GM19372 (cell line): ENCODE measurements around the gene PPTC7.
"Not testable (repeated sequence)": the region's sequence is repeated elsewhere in the genome, so short reads cannot be mapped to it uniquely, and the experiment has no call there.

Source experiments
- ATAC-seq: cut with Tn5 transposase; IDR thresholded peaks from one replicate; pipeline ENCODE4 v1.9.1; 2021; ENCODE audit warnings: mild to moderate bottlenecking, low read depth, moderate library complexity; ENCODE audit not compliant: unreplicated experiment

PPTC7 gene

DNA sequence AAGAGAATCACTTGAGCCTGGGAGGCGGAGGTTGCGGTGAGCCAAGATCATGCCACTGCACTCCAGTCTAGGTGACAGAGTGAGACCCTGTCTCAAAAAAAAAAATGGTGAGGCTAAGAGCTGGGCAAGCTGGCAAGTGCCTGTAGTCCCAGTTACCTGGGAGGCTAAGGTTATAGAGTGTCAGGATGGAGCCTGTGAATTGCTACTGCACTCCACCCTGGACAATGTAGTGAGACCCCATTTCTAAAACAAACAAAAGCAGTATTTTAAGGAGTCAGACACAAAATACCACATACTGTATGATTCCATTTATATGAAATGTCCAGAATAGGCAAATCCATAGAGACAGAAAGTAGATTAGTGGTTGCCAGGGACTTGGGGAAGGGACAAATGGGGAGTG, 4.0 kb upstream of the PPTC7 start:
- ATAC-seq, result not testable (repeated sequence)

DNA sequence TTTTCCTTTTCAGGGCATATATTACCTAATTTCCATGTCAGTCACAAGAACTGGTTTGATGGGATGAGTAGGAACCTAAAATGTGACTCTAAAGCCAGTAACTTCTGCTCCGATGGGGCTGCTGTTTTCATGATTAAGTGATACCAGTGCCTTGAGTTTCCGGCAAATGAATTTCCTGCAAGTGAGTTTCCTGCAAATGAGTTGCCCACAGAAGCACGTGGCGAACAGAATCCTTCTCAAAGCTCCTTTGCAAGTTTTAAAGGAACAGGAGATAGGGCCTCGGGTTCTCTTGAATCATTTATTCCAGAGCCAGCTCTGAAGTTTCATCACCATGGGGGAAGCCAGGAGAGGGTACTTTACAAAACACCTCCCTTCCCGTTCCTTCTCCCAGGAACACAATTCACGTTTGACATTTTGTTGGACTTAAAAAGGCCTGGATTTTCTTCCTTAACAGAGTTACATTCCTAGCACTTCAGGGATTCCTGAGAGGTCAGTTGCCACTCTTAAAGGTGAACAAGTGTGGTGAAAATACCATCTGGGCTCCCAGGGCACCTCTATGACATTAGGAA, 2.2 kb upstream of the PPTC7 start:
- ATAC-seq, result no peak

DNA sequence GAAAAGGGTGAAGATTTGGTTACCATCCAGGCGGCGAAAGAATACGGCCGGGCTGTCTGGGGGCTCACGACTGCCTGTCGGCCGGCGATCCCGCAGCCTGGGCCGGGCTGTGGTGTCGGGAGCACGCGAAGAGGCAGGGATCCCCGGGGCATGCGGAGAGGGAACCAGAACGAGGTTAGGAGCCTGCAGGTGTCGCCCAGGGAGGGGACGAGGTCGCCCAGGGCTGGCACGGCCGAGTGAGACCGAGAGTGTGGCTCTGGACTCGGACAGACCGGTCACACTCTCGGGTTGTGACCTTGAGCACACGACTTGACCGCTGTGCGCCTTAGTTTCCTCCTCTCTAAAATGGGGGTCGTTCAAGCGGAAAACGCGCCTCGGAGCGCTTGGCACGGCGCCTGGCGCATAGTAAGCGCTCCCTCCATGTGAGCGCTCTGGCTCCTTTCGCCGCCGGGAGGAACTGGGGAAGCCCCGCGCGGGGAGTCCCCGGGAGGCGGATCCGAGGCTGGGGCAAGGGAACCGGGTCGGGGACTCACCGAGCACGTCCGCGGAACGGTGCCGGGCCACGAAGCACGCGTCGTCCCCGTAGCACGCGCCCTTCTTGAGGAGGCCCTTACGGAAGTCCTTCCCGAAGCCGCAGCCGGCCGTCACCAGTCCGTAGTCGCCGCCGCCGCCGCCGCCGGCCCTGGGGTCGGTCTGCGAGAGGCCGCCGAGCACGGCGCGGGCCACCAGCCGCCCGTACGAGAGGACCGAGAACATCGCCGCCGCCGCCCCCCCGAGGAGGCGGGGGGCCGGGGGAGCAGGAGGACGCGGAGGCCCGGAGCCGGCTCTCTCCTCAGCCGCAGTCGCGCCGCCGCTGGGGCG, 612 bp downstream of the PPTC7 start:
- peak; percentile 32 for ATAC-seq

DNA sequence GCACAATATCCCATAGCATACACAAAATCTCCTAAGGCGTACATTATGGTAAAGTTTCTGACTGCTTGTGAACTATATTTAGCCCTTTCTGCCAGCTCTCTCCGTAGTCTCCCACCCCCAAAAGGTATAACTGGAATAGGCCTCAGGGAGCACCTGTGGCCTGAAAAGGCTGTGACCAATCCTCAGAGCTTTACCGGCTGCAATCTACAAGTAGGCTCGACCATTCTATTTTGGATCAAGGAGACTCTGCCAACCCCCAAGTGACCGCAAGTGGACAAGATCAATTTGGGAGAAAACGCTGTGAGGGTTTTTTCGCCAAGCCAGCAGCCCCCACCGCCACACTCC, 1.2 kb downstream of the PPTC7 start:
- ATAC-seq, result no peak

DNA sequence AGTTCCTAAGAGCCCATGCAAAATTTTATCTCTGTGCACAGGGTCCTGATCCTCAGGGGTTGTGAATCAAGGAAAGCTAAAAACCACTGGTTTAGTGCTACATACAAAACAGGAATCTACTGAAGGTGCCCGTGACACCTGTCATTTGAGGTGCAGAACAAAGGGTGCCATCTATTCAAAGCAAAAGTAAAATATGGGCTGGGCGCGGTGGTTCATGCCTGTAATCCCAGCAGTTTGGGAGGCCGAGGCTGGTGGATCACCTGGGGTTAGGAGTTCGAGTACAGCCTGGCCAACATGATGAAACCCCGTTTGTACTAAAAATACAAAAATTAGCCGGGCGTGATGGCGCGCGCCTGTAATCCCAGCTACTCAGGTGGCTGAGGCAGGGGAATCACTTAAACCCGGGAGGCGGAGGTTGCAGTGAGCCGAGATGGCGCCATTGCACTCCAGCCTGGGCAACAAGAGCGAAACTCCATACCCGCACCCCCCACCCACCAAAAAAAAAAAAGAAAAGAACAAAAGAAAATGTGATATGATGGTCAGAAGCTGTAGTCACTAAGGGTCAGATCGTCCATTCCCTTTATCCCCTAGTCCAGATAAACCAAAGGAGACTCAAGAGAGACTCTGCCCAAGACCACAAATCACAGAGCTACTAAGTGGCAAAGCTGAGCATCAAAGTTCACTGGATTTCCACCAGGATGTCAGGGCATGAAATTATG, 3.4 kb downstream of the PPTC7 start:
- ATAC-seq, result no peak

DNA sequence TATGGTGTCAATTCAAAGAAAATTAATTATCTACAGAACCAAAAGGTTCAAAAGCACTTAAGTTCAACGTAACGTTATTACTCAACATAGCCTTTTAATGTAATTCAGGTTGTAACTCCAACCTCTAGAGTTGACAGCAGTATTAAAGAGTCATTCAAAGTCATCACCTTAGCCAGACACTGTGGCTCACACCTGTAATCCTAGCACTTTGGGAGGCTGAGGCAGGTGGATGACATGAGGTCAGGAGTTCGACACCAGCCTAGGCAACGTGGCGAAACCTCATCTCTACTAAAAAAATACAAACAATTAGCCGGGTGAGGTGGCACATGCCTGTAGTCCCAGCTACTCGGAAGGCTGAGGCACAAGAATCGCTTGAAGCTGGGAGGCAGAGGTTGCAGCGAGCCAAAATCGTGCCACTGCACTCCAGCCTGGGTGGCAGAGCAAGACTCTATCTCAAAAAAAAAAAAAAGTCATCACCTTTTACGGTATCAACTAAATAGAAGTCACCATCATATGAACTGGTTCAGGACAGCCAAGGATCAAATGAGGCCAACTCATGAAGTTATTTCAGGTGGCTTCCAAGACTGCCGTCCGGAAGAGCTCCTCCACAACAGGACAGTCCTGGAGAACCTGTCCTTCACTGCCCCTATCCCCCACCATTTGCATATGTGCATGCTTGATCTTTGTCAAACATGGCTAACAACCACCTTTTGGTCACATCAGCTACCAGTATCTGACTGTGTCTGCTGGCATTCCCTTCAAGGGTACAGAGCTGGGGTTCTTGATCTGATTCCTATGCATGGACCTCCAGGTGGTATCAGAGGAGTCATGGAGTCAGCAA, 4.2 kb downstream of the PPTC7 start:
- ATAC-seq, result no peak

DNA sequence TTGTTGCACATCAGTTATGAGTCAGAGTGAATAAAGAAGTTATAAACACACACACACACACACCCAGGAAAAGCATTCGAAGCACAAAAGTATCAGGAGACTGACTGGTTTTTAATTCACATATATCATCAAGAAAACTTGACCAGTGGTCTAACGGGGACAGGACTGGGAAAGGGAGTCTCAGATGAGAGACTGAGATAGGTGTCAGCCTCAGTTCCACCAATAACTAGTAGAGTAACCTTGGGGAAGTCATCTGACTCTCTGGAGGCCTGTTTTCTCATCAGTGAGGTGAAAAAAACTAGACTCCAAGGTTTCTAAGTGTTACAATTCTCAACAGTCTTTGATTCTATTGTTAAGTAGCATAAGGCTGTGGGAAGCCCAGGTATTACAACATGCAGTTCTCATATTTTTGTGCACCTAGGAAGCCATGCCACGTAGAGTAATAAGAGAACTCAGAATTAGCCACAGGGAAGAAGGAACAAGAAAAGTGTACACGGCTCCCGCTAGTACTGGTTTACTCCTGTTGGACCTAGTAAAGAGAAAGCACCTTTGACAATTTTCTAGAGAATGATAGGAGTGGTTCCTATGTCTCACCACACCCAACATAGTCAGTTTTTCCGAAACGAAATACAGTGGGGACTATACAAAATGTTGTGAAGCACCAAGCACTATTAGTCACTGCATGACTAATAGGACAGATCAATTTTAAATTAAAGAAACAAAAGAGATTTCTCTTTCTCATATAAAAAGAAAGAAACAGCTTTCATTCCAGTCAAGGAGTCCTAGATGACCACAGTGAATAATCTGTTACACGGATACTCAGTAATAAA, 5.0 kb downstream of the PPTC7 start:
- no peak for ATAC-seq

DNA sequence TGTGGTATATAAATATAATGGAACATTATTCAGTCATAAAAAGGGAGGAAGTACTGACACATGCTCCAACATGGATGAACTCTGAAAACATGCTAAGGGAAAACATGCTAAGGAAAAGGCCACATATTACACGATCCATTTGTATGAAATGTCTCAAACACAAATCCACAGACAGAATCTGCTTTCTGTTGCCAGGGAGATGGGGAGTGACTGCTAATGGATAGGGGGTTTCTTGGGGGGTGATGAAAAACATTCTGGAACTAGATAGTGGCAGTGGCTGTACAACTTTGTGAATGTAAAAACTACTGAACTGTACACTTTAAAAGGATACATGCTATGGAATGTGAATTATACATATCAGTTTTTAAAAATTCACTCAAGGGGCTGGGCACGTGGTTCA, 6.6 kb downstream of the PPTC7 start:
- no peak for ATAC-seq

DNA sequence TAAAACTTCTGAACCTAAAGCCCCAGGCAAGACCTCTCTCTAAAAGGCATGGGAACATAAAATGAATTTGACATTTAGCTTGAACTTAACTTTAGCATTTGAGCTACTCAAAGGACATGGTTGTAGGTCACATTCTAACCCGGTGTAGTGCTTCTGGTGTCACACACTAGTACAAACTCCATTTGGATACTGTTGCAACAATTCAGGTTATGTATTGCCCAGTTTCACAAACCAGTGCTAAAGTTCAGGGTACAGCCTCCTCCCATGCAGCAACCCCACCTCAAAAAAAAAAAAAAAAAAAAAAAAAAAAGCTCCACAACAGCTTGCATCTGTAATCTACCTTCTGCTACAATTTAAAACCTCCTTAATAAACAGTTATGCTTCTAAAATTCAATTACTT, 7.8 kb downstream of the PPTC7 start:
- ATAC-seq, result no peak

DNA sequence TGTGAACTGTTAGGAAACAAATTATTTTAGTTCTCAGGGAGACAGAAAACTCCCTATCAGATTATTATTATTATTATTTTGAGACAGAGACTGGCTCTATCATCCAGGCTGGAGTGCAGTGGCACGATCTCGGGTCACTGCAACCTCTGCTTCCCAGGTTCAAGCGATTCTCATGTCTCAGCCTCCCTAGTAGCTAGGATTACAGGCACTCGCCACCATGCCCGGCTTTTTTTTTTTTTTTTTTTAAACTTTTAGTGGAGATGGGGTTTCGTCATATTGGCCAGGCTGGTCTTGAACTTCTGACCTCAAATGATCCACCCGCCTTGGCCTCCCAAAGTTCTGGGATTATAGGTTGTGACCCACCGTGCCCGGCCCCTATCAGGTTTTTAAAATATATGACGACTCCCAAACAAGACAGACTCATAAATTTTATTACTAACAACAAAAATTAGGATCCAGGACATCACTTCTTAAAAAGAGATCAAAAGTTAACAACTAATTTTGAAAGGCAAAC, 8.3 kb downstream of the PPTC7 start:
- ATAC-seq, result not testable (repeated sequence)

DNA sequence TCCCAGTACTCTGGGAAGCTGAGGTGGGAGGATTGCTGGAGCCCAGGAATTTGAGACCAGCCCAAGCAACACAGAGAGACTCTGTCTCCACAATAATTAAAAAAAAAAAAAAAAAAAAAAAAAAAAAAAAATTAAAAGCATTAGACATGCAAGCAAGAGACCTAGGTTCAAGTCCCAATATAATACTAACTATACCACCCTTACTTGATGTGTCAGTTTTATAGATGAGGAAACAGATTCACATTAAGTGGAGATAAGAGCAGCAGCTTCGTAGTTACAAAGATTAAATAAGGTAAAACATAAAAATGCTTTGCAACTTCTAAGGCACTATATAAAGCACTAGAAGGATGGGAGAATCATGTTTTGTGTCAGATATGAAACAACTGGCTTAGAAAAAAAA, 9.1 kb downstream of the PPTC7 start:
- no peak for ATAC-seq

DNA sequence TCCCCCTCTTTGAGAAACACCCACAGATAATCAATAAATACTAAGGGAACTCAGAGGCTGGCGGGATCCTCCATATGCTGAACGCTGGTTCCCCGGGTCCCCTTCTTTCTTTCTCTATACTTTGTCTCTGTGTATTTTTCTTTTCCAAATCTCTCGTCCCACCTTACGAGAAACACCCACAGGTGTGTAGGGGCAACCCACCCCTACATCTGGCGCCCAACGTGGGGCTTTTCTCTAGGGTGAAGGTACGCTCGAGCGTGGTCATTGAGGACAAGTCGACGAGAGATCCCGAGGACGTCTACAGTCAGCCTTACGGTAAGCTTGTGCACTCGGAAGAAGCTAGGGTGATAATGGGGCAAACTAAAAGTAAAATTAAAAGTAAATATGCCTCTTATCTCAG, 12.3 kb downstream of the PPTC7 start:
- not testable (repeated sequence) for ATAC-seq

DNA sequence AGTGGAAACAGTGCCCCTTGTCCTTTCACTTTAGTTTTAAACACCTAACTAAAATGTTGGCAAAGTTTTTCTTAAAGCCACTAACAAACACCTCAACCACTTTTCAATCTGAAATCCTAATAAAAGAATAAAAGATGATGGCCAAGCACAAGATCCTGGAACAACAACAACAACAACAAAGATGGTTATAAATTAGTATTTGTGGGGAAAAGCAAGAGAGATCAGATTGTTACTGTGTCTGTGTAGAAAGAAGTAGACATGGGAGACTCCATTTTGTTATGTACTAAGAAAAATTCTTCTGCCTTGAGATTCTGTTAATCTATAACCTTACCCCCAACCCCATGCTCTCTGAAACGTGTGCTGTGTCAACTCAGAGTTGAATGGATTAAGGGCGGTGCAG, 13.3 kb downstream of the PPTC7 start:
- ATAC-seq, result not testable (repeated sequence)

DNA sequence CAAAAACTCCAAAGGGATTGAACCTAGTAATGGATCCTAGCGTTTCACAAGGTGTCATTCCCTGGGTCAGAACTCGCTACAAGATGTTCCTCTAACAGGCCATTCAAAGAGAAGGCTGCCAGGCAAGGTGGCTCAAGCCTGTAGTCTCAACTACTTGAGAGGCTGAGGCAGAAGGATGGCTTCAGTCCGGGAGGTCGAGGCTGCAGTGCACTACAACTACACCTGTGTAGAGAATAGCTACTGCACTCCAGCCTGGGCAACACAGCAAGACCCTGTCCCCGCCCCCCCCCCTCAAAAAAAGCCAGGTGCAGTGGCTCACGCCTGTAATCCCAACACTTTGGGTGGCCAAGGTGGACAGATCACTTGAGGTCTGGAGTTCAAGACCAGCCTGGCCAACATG, 14.4 kb downstream of the PPTC7 start:
- no peak for ATAC-seq

DNA sequence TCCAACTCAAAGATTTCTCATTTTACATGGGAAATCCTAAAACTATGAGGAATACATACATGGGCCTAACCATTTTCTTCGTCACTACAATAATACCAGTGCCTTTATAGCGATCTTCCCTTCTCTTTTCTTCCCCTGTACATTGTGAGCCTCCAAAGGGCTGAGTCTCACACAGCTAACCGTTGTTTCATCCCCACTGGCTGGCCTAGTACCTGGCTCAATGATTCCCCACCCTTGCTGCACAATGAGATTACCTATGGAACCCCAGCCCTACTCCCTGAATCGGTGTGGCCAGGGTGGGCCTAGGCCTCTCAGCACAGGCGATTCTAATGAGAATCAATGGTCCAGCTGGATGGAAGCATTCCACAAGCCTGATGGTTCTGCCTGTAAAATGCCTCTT, 16.1 kb downstream of the PPTC7 start:
- no peak for ATAC-seq

DNA sequence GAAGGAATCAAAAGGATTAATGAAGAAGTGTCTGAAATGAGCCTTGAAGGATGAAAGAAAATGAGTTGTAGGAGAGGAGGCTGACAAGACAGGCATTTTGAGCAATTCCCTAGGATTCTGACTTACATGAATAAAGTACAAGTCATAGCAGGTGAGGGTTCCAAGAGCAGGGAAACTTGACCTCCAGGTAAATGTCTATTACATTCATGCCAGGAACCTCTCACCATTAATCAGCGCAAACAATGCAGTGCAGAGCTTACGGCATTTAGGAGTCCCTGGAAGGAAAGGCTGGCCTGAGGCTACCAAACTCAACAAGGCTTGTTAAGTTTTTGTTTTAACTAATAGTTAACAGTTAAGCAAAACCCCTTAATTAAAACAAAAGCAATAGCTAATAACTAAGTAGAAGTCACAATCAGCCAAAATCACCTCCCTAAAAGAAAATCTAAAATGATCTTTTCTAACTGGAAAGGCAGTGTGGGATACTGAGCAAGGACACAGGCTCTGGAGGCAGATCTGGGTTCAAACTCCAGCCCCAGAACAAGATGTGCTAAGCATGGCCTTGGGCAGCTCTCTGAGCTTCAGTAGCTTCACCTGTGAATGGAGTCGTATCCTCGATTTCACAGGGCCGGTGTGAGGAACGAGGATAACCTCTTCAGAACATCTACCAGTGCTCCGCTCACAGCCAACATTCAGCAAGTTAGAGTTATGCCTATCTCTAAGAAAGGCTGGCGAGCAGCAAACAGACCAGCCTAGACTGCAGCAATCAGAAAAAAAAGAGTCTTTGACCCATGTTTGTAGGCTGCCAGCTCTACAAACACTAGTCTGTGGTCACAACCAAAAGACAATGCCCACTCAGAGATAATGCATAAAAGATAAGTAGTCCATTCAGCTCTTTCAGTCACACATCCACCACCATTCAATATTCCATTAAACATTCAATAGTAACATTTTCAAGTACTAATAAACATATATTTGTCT, 16.9 kb downstream of the PPTC7 start:
- no peak for ATAC-seq

DNA sequence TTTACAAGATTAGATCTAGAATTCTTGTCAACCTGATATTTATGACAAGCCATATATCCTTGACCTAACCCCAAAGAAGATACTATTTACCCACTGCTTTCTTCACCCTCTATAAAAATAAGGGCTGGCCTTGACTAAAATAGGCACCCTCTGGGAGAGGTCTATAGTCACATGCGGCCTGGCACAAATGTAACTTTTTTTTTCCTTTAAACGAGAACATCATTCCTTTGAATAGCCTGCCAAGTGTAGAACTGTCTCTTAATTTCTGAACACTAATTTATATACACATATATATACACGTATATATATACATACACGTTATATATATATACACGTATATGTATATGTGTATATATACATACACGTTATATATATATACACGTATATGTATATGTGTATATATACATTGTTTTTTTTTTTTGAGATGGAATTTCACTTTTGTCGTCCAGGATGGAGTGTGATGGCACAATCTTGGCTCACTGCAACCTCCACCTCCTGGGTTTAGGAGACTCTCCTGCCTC, 18.6 kb downstream of the PPTC7 start:
- no peak for ATAC-seq

DNA sequence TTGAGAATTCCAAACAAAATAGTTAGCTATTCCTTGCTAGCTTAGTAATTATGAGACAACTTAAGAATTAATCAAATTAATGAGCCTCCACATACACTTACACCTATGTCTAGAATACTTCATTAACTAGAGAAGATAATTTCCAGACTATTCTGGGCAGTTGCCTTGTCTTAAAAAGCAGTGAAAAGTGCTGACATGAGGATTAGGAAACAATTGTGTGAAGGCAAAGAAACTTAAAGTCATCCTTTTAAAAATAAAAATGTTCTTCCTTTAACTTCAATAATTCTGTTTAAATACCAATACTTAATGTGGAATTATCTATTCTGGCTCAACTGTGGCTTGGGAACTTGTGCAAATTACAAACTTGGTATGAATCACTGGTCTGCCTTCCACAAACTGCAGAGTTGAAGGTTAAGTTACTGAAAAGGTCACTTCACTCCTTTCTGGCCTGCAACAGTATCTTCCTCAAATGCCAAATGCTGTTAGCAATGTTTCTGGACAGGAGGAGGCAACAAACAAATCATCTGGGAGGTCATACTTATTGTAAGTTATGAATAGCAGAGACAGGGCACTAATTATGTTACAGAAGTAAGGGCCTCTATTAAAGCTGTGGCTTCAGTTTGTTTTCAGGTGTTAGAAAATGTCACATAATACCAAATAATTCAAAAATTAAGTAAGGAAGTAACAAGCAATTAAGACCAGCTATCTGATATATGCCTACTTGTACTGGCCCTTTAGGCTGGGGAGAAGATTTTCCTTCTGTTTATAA, 19.2 kb downstream of the PPTC7 start:
- no peak for ATAC-seq
